Activated gamma-delta T cell (primary cell): ENCODE results near the gene CHRNE.

Experiments
- DNase-seq: peaks from one replicate; lab custom pipeline; 2025; lab: John Stamatoyannopoulos, UW
- total RNA-seq, 2 donors: gene quantifications; one replicate each; lab custom pipeline; 2026; lab: John Stamatoyannopoulos, UW

Gene CHRNE
- 3.8 reads per million in 2 donors for total RNA-seq

DNA sequence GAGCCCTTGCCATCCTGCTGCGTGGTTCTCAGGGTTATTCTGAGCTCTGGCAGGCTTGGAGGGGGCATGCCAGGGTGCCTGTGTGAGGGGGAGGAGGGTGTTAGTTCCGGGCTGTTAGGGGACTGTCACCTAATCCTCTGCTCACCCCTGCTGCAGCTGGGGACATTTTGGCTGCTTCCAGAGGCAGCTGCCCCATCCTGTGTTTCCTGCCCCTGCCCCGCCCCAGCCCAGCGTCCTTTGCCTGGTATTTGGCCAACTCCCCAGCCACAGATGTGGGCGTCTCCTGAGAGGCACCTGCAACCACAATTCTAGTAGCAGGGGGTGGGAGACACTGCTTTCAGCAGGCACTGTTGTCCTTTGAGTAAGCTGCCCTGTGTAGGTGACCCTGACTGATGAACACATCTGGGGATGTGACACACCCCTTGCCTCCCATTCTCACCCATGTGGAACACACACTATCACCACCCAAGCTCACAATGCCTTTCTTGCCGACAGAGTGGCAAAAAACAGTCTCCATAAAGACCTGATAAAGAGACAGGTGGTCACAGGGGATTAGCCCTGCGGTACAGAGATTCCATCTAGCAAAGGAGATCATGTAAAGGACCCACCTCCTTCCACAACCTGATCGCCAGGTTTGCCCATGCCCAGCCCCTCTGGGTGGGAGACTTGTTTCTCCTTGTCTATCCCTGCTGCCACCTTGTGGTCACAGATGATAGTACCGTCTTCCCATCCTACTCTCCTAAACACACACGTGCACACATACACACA is at the start of gene CHRNE:
CHRNE (minus strand) TSS at position 48 of the 768 bp plus-strand sequence; CDS start at position 13, 35 bp downstream.
- DNase-seq, result peak; percentile 32

GRCh38 chr17:4951486-4951885 is 48.6 kb upstream of the CHRNE start:
- no peak for DNase-seq

GRCh38 chr17:4950746-4951204 is 47.9 kb upstream of the CHRNE start, which contains the start of gene ENO3:
ENO3 (plus strand) TSS chr17:4951119; CDS start chr17:4951830, 711 bp downstream.
- DNase-seq, result no peak

- DNase-seq, result peak; percentile 70
Observed at GRCh38 chr17:4950075-4950745, 47.3 kb upstream of the CHRNE start.

DNA sequence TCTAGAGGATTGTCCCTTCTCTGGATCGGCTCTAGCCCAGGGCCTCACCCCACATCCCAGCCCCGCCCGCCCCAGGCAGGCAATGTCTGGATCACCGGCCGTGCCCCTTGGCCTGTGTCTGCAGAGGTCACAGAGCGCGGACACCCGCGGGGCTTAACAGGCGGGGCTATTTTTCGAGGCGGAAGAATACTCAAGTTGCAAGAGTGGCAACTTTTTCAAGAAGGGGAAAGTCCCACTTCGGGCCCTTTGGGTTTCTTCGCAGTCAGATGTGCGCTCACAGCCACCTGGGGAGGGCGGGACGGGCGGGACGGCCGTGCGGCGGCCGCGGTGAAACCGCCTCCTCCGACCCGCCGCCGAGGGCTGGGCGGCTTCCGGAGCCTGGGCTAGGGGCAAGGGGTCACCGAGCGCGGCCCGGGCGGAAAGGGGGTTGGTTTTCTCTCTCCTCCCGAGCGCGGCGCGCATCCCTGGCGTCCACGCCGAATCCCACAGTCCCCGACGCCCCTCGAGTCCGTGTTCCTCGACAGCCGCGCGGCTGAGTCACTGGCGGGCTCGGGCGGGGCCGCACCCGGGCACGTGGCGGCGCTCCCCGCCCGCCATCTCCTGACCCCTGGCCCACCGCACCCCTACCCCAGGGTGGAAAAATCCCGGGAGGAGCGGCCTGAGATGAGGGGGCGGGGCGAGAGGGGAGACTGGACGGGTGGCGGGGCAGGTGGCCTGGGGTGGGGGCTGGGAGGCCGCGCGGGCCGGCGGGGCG is 46.6 kb upstream of the CHRNE start:
- peak; percentile 70 for DNase-seq

DNA sequence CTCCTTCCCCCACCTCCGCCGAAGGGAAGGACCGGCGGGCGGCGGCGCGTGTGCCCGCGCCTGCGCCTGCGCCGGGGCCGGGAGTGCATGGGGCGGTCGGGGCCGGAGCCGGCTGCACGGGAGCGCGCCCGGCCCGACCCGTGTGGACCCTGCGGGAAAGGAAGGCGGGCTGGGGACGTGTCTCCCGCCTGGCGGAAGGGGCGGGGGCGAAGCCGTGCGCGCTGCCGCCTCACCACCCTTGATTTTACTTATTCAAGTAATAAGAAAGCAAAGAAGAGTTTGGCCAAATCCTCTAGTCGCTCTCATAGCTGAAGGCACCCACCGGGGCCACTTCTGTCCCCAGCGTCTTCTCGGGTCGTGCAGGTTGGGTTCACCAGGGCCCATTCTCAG is 46.0 kb upstream of the CHRNE start:
- peak; percentile 59 for DNase-seq

GRCh38 chr17:4948166-4948930 is 45.5 kb upstream of the CHRNE start, which contains the start of gene PFN1:
PFN1 (minus strand) TSS chr17:4948530; CDS start chr17:4948394, 136 bp downstream.
- DNase-seq, result peak; percentile 62

DNA sequence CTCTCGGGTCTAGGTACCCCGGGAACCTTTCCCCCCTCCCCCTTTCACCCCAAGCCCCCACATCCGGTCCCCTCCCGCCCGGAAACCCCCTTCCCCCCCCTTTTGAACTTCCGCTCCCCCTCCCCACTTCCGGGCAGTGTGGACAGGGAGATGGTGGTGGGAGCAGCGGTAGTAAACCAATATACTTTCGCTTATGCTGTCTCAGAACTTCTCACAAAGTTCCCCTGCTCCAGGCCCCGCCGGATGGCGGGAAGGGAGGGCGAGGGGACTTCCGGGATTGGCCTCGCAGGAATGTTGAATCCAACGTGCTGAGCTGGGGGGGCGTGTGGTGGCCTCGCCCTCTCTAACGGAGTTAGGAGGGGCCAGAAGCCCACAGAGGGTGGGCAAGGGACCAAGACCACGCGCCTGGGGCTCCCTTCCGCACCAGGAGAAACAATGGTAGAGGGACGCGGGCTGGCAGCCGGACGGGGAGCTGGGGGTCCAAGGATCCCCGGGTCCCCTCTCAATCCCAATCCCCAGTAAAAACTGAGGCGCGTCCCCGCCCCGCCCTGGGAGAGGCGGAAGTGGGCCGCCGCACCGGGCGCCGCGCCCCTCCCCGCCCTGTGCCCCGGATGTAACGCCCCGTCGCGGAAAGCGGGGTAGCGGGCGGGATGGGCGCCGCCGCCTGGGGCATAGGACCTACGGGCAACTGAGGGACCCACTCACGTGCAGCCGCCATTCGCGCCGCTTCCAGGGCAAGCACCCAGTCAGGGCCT is 44.7 kb upstream of the CHRNE start:
- DNase-seq, result peak; percentile 55

GRCh38 chr17:4947010-4947410 is 44.1 kb upstream of the CHRNE start:
- DNase-seq, result no peak

- DNase-seq, result no peak
Observed at GRCh38 chr17:4946312-4946976, 43.5 kb upstream of the CHRNE start.

GRCh38 chr17:4945944-4946280 is 43.0 kb upstream of the CHRNE start:
- DNase-seq, result no peak

- no peak for DNase-seq
Observed at GRCh38 chr17:4945176-4945943, 42.5 kb upstream of the CHRNE start.

DNA sequence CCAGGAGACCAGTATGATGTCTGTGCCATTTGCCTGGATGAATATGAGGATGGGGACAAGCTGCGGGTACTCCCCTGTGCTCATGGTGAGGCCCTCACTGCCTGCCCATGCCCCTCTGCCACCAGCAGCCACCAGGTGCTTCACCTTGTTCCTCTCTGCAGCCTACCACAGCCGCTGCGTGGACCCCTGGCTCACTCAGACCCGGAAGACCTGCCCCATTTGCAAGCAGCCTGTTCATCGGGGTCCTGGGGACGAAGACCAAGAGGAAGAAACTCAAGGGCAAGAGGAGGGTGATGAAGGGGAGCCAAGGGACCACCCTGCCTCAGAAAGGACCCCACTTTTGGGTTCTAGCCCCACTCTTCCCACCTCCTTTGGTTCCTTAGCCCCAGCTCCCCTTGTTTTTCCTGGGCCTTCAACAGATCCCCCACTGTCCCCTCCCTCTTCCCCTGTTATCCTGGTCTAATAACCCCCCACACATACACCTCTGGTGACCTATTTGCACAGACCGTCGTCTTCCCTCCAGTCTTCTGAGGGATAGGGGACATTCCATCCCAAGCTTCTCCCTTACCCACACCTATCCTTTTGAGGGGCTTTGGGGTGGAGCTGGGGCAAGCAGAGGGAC is 41.8 kb upstream of the CHRNE start:
- DNase-seq, result no peak

DNA sequence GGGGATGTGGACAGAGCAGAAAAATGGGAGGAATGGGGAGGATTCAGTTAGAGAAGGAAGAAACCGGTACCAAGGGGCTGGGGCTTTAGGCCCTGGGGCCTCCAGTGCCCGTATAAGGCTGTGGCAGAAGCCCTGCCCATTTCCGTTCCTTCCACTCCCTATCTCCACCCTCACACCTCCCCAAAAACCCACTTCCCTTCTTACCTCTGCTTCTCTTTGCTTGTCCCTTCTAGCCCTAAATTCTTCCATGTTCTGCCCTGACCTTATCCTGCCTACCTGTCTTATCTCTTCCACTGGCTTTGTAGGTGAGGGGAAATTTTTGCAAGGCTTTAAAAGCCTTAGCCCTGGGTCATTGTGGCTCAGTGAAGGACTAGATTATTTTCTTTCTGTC is 41.3 kb upstream of the CHRNE start:
- no peak for DNase-seq

DNA sequence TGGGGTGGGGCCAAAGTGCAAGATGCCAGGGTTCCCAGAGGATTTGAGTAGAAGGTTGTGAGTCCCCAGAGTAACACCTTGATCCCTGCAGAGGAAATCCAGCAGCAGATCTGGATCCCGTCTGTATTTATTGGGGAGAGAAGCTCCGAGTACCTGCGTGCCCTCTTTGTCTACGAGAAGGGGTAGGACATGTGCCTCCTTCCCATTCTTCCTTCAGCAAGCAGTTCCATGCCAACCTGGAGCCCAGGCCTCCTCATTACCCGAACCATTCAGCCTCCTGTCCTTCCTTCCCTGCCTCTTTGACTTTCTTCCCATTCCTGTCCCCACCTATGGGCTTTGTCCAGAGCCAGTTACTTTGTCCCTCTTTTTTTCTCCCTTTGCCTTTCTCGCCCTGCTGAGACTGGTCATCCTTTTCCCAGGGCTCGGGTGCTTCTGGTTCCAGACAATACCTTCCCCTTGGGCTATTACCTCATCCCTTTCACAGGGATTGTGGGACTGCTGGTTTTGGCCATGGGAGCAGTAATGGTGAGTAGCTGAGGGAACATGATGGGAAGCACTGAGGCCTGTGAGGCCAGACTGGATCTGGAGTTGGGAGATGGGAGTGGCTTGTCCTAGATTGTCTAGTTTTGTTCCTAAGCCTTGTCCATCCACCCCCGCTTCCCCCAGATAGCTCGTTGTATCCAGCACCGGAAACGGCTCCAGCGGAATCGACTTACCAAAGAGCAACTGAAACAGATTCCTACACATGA is 40.0 kb upstream of the CHRNE start:
- no peak for DNase-seq

DNA sequence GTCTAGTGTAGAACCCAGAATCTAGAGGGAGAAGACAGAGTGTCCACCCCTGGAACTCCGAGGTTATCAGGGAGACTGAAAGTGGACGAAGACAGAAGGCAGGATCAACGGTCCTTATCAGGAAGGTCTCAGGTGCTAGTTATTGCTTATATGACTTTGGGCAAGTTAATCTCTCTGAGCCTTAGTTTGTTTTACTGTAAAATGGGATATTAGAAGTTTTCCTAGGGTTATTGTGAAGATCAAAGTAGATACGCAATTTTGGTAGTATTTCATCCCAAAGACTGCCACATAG is 38.4 kb upstream of the CHRNE start:
- no peak for DNase-seq

DNA sequence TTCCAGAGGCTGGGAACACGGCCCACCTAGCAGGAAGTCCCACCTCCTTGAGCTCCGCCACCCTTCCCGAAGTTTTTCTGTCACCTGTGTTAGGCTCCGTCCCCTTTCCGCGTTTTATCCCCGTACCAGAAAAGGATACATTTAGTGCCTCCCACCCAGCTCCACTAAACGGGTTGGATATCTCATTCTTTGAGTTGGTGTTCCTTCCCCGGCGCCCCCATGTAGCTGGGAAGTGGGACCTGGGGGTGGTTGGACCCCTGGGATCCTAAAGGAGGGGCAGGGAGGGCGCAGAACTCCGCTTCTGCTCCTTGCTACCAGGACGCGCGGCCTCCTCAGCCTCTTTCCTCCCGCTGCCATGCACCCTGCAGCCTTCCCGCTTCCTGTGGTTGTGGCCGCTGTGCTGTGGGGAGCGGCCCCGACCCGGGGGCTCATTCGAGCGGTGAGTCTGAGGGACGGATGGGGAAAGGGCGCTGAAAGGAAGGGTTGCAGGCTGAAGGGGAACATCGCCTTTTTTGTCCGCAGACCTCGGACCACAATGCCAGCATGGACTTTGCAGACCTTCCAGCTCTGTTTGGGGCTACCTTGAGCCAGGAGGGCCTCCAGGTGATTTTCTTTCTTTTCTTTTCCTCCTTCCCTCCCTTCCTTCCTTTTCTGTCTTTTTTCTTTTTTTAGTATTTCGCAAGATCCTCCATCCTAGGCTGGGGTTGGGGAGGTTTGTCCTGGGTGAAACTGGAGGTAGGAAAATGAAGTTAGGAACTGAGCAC is 37.8 kb upstream of the CHRNE start:
- DNase-seq, result peak; percentile 36
